Ishikawa (cell line): Measurements from ENCODE around the gene KLHDC8A.

Experiments used
- CEBPB ChIP-seq: IDR thresholded peaks from 2 replicates; pipeline ENCODE4 v1.6.1; 2012
- CREB1 ChIP-seq: IDR thresholded peaks from 2 replicates; pipeline ENCODE4 v1.6.1; 2012; ENCODE audit warnings: low read depth
- EGR1 ChIP-seq: IDR thresholded peaks from 2 replicates; pipeline ENCODE4 v1.6.1; 2012
- EP300 ChIP-seq: IDR thresholded peaks from 2 replicates; pipeline ENCODE4 v1.6.1; 2012; ENCODE audit warnings: borderline replicate concordance
- FOXM1 ChIP-seq: IDR thresholded peaks from 2 replicates; pipeline ENCODE4 v1.6.1; 2012; ENCODE audit warnings: low read depth, borderline replicate concordance
- MAX ChIP-seq: IDR thresholded peaks from 2 replicates; pipeline ENCODE4 v1.6.1; 2012
- NFIC ChIP-seq: IDR thresholded peaks from 2 replicates; pipeline ENCODE4 v1.6.1; 2012
- RAD21 ChIP-seq: IDR thresholded peaks from 2 replicates; pipeline ENCODE4 v1.6.1; 2012; ENCODE audit warnings: low read depth
- TAF1 ChIP-seq: IDR thresholded peaks from 2 replicates; pipeline ENCODE4 v1.6.1; 2012; ENCODE audit warnings: low read depth, mild to moderate bottlenecking
- TCF12 ChIP-seq: IDR thresholded peaks from 2 replicates; pipeline ENCODE4 v1.6.1; 2012; ENCODE audit warnings: low read depth
- TEAD4 ChIP-seq: IDR thresholded peaks from 2 replicates; pipeline ENCODE4 v1.6.1; 2012
- USF1 ChIP-seq: IDR thresholded peaks from 2 replicates; pipeline ENCODE4 v1.6.1; 2012
- YY1 ChIP-seq: IDR thresholded peaks from 2 replicates; pipeline ENCODE4 v1.6.1; 2012; ENCODE audit warnings: low read depth
- ZBTB7A ChIP-seq: IDR thresholded peaks from 2 replicates; pipeline ENCODE4 v1.6.1; 2012; ENCODE audit warnings: low read depth
- TF ChIP-seq, protein P1 (sequence below): IDR thresholded peaks from 2 replicates; pipeline ENCODE4 v1.6.1; 2012; ENCODE audit warnings: low read depth, mild to moderate bottlenecking

The KLHDC8A gene

DNA sequence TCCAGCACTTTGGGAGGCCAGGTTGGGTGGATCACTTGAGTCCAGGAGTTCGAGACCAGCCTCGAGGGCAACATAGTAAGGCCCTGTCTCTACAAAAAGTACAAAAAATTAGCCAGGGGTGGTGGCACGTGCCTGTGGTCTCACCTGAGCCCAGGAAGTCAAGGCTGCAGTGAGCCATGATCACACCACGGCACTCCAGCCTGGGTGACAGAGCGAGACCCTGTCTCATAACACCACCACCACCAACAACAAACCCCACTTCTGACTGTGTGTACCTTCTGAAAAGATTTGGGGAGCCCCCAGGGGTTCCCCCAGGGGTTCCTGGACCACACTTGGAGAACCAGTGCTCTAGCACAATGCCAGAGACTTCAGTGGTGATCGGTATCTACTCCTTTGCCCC, 65.1 kb downstream of the KLHDC8A start:
- TF ChIP-seq RAD21, result no peak
- no peak for TF ChIP-seq USF1
- no peak for TF ChIP-seq YY1
- no peak for TF ChIP-seq TAF1
- no peak for TF ChIP-seq EP300
- no peak for TF ChIP-seq TCF12
- TF ChIP-seq EGR1, result no peak

GRCh38 chr1:205287767-205288559, 68.8 kb downstream of the KLHDC8A start:
- TF ChIP-seq USF1 (no peak), NFIC (no peak), FOXM1 (no peak)

GRCh38 chr1:205287076-205287475, 69.6 kb downstream of the KLHDC8A start:
- TF ChIP-seq CREB1, result no peak
- no peak for TF ChIP-seq RAD21
- TF ChIP-seq NFIC, result no peak
- TF ChIP-seq CEBPB, result no peak
- no peak for TF ChIP-seq EP300
- TF ChIP-seq, protein P1, sequence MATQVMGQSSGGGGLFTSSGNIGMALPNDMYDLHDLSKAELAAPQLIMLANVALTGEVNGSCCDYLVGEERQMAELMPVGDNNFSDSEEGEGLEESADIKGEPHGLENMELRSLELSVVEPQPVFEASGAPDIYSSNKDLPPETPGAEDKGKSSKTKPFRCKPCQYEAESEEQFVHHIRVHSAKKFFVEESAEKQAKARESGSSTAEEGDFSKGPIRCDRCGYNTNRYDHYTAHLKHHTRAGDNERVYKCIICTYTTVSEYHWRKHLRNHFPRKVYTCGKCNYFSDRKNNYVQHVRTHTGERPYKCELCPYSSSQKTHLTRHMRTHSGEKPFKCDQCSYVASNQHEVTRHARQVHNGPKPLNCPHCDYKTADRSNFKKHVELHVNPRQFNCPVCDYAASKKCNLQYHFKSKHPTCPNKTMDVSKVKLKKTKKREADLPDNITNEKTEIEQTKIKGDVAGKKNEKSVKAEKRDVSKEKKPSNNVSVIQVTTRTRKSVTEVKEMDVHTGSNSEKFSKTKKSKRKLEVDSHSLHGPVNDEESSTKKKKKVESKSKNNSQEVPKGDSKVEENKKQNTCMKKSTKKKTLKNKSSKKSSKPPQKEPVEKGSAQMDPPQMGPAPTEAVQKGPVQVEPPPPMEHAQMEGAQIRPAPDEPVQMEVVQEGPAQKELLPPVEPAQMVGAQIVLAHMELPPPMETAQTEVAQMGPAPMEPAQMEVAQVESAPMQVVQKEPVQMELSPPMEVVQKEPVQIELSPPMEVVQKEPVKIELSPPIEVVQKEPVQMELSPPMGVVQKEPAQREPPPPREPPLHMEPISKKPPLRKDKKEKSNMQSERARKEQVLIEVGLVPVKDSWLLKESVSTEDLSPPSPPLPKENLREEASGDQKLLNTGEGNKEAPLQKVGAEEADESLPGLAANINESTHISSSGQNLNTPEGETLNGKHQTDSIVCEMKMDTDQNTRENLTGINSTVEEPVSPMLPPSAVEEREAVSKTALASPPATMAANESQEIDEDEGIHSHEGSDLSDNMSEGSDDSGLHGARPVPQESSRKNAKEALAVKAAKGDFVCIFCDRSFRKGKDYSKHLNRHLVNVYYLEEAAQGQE, result no peak
- TF ChIP-seq YY1, result no peak
- TF ChIP-seq ZBTB7A, result no peak
- TF ChIP-seq FOXM1, result no peak
- no peak for TF ChIP-seq USF1
- no peak for TF ChIP-seq TEAD4
- no peak for TF ChIP-seq TCF12

DNA sequence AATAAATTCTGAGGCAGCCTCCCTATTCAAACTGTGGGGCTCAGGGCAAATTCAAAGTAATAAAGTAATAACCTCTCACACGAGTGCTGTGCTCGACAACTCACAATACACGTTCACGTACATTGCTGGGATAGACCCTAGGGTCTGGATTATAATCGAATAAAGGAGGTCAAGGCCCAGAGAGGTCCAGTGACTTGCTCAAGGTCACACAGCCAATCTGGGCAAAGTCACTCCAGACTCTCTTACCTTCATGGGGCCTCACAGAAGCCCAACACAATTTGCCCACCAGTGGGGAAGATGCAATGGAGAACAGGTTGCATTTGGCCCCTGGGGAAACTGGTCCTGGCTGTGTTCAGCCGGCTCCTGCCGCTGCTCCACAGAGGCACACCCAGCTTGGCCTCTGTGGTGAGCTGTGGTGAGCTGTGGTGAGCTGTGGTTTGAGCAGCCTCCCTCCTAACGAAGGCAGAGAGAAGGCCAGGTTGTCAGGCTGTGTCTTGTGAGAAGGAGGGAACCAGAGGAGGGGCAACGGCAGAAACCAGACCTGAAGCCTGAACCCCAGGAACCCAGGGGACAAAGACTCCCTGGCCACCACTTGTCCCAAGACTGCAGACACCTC, 70.3 kb downstream of the KLHDC8A start:
- TF ChIP-seq EGR1 (no peak), TAF1 (no peak), FOXM1 (no peak), EP300 (no peak), NFIC (no peak), ZBTB7A (no peak), RAD21 (no peak), MAX (no peak), USF1 (no peak), CEBPB (no peak), YY1 (no peak), TEAD4 (no peak), CREB1 (no peak)
- TF ChIP-seq, protein P1, result no peak
